ENCODE results near the gene RGN.

The RGN gene

DNA sequence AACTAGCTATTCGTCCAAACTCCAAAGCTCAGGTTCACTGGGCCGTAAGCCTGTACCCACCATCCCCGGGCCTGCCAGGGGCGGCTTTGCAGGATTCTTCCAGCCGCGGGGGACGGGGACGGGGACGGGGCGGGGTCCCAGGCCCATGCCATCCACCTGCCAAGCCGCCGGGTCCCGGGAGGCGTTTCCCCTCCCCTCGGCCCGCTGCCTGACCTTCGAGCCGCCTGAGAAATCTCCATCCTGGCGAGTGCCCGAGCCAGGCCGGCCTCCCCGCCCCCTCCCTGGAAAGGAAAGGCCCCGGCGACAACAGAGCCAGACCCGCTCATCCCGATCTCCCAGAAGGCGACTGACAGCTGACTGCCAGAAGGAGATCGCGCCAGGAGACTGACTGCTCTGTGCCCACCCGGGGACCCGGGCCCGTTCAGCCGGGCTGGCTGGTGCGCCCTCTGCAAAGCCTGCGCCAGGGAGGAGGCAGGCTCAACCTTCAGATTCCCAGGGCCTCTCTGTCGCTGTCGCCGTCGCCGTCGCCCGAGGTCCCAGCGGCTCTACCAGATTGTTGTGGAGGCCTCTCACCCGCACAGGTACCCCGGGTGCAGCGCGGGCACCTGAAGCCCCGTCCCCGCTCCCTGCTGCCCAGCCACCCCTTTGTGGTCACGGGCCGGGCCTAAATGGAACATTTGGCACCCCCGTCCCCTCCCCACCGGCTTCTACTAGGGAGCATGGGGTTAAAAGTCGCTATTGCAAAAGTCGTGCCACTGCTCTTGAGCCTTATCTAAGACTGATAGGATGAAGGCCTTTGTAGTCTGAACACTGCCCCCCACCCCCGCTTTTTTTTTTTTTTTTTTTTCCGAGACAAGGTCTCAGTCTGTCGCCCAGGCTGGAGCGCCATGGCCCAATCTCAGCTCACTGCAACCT lies at the start of gene RGN:
RGN (plus strand) TSS at position 315 of the 915 bp plus-strand sequence. CDS start 2,702 bp downstream, outside the sequence.
- no peaks in the 10 kb centered on the region for H3K27me3 ChIP-seq (ENCODE audit: insufficient read depth, low read length)
- H3K4me3 ChIP-seq (ENCODE audit: low read depth, low read length) = no peak within 1 kb of the TSS
- no peak within 1 kb of the TSS for H2AFZ ChIP-seq (ENCODE audit: low read length, unreplicated experiment)

DNA sequence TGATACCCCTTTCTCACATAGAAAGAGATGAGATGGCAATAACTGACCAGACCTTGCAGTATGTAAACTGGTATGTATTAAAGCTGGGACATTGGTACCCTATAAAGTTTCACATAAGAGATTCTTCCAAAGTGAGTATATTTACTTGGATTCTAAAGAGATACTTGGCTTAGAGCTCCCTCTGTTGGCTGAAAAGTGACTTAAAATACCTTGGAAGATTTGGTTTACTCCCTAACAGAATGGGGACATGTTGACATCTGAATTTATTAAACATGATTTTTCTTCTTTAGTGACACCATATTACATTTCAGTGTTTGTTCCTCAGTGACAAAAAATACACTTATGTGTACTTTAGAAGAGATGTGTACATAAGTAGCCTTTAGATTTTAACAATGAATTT lies 47.9 kb upstream of the RGN start:
- Histone ChIP-seq H3K79me2 (ENCODE audit: control insufficient read depth, insufficient read depth, low read length, unreplicated experiment) (no peaks in the 10 kb centered on the region), H2AFZ (ENCODE audit: low read length, unreplicated experiment) (no peak overlapping the region), H3K4me1 (ENCODE audit: control insufficient read depth, insufficient read depth, low read length, unreplicated experiment) (no peaks in the 10 kb centered on the region), H3K27ac (ENCODE audit: low read depth, low read length) (no peak overlapping the region), H3K36me3 (ENCODE audit: insufficient read depth, low read length) (no peaks in the 10 kb centered on the region), H3K4me3 (ENCODE audit: low read depth, low read length) (no peak overlapping the region), H3K27me3 (ENCODE audit: insufficient read depth, low read length) (no peaks in the 10 kb centered on the region)

More for the DNA sequence above, at the start of gene RGN:
- Histone ChIP-seq H3K27ac (ENCODE audit: low read depth, low read length) (no peak within 1 kb of the TSS), H3K4me1 (ENCODE audit: control insufficient read depth, insufficient read depth, low read length, unreplicated experiment) (no peaks in the 10 kb centered on the region), H3K79me2 (ENCODE audit: control insufficient read depth, insufficient read depth, low read length, unreplicated experiment) (no peaks in the 10 kb centered on the region), H3K36me3 (ENCODE audit: insufficient read depth, low read length) (no peaks in the 10 kb centered on the region)

DNA sequence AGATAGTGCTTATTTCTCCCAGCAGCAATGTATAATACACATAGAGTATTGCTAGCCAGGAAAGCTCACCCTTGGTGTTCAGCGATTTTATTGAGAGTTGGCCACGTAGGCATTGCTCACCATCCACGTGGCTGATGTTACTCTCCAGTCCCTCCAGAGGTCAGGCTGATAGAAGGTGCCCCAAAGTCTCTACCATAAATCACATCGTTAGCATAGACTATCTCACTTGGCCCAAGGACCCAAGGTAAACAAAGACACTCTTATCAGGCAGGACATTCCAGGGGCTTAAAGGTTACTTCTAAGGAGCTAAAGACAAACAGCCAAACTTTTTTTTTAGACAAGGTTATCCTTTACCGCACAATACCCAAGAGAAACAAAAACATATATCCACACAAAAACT lies 30.3 kb upstream of the RGN start:
- no peaks in the 10 kb centered on the region for H3K27me3 ChIP-seq (ENCODE audit: insufficient read depth, low read length)
- H3K4me1 ChIP-seq (ENCODE audit: control insufficient read depth, insufficient read depth, low read length, unreplicated experiment) = no peaks in the 10 kb centered on the region
- H2AFZ ChIP-seq (ENCODE audit: low read length, unreplicated experiment) = no peak overlapping the region
- H3K27ac ChIP-seq (ENCODE audit: low read depth, low read length) = no peak overlapping the region
- no peaks in the 10 kb centered on the region for H3K79me2 ChIP-seq (ENCODE audit: control insufficient read depth, insufficient read depth, low read length, unreplicated experiment)
- H3K36me3 ChIP-seq (ENCODE audit: insufficient read depth, low read length) = no peaks in the 10 kb centered on the region
- H3K4me3 ChIP-seq (ENCODE audit: low read depth, low read length) = no peak overlapping the region

DNA sequence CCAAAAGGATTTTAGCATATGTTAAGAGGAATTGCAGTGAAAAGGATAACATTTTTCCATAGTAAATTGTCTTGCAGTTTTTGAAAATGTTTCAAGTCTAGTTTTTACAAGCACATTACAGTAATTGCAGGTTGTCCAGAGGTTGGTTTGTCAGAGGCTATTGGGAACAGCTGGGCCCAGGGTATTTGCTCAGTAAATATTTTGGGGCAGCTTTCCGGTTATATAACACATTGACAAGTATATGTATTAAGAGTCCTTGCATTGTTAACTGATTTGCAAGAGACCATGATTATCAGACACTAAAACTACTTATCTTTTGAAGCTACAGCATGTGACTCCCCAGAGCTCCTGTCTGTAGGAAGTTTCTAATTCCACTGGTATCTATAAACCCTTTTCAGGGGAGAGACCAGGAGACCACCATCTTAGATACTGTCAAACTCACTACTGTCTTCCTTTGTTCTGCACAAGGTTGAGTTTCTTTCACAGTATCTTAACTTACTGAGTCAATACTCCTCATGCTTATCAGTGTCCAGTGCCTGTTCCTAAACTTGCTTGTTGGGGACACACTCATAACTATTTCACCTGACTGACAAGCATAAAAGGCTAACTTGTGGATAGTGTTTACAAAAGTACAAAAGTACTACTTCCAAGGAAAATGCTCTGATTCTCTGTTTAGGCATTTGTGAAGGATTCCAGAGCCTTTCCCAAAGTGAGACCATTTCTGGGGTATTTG lies 18.9 kb upstream of the RGN start:
- no peaks in the 10 kb centered on the region for H3K4me1 ChIP-seq (ENCODE audit: control insufficient read depth, insufficient read depth, low read length, unreplicated experiment)
- no peaks in the 10 kb centered on the region for H3K36me3 ChIP-seq (ENCODE audit: insufficient read depth, low read length)
- no peak overlapping the region for H3K4me3 ChIP-seq (ENCODE audit: low read depth, low read length)
- H3K27me3 ChIP-seq (ENCODE audit: insufficient read depth, low read length) = no peaks in the 10 kb centered on the region
- H3K27ac ChIP-seq (ENCODE audit: low read depth, low read length) = no peak overlapping the region
- no peak overlapping the region for H2AFZ ChIP-seq (ENCODE audit: low read length, unreplicated experiment)
- no peaks in the 10 kb centered on the region for H3K79me2 ChIP-seq (ENCODE audit: control insufficient read depth, insufficient read depth, low read length, unreplicated experiment)

DNA sequence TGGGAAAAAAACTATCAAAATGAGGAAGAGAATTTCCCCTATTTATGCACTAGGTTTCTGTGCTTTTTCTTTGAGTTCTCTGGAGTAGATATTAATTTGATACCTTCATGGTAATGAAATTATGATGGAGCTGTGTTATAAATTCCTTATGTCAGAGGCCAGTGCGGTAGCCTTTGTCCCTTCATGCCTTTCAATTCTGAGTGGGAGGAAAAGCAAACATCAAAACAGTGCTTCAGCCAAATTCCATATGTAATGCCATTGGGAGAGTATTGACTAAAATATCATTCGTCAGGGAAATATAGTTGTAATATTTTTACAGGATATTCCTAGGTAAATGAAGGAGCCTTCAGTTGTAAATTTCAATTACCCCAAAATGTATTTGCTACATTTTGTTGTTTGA lies 17.5 kb upstream of the RGN start:
- Histone ChIP-seq H3K4me3 (ENCODE audit: low read depth, low read length) (no peak overlapping the region), H3K27ac (ENCODE audit: low read depth, low read length) (no peak overlapping the region), H3K4me1 (ENCODE audit: control insufficient read depth, insufficient read depth, low read length, unreplicated experiment) (no peaks in the 10 kb centered on the region), H3K36me3 (ENCODE audit: insufficient read depth, low read length) (no peaks in the 10 kb centered on the region), H3K79me2 (ENCODE audit: control insufficient read depth, insufficient read depth, low read length, unreplicated experiment) (no peaks in the 10 kb centered on the region), H3K27me3 (ENCODE audit: insufficient read depth, low read length) (no peaks in the 10 kb centered on the region), H2AFZ (ENCODE audit: low read length, unreplicated experiment) (no peak overlapping the region)

GRCh38 chrX:47061238-47061919 lies 16.9 kb upstream of the RGN start:
- H3K79me2 ChIP-seq (ENCODE audit: control insufficient read depth, insufficient read depth, low read length, unreplicated experiment) = no peaks in the 10 kb centered on the region
- no peaks in the 10 kb centered on the region for H3K27me3 ChIP-seq (ENCODE audit: insufficient read depth, low read length)
- H3K4me1 ChIP-seq (ENCODE audit: control insufficient read depth, insufficient read depth, low read length, unreplicated experiment) = no peaks in the 10 kb centered on the region
- no peak overlapping the region for H2AFZ ChIP-seq (ENCODE audit: low read length, unreplicated experiment)
- H3K27ac ChIP-seq (ENCODE audit: low read depth, low read length) = no peak overlapping the region
- H3K4me3 ChIP-seq (ENCODE audit: low read depth, low read length) = no peak overlapping the region
- no peaks in the 10 kb centered on the region for H3K36me3 ChIP-seq (ENCODE audit: insufficient read depth, low read length)

GRCh38 chrX:47063179-47063578 lies 15.1 kb upstream of the RGN start:
- Histone ChIP-seq H3K4me1 (ENCODE audit: control insufficient read depth, insufficient read depth, low read length, unreplicated experiment) (no peaks in the 10 kb centered on the region), H3K27me3 (ENCODE audit: insufficient read depth, low read length) (no peaks in the 10 kb centered on the region), H3K79me2 (ENCODE audit: control insufficient read depth, insufficient read depth, low read length, unreplicated experiment) (no peaks in the 10 kb centered on the region), H3K4me3 (ENCODE audit: low read depth, low read length) (no peak overlapping the region), H2AFZ (ENCODE audit: low read length, unreplicated experiment) (no peak overlapping the region), H3K36me3 (ENCODE audit: insufficient read depth, low read length) (no peaks in the 10 kb centered on the region), H3K27ac (ENCODE audit: low read depth, low read length) (no peak overlapping the region)

GRCh38 chrX:47068214-47068613 lies 10.0 kb upstream of the RGN start:
- Histone ChIP-seq H3K36me3 (ENCODE audit: insufficient read depth, low read length) (no peaks in the 10 kb centered on the region), H3K4me1 (ENCODE audit: control insufficient read depth, insufficient read depth, low read length, unreplicated experiment) (no peaks in the 10 kb centered on the region), H2AFZ (ENCODE audit: low read length, unreplicated experiment) (no peak overlapping the region), H3K27ac (ENCODE audit: low read depth, low read length) (no peak overlapping the region), H3K27me3 (ENCODE audit: insufficient read depth, low read length) (no peaks in the 10 kb centered on the region), H3K79me2 (ENCODE audit: control insufficient read depth, insufficient read depth, low read length, unreplicated experiment) (no peaks in the 10 kb centered on the region), H3K4me3 (ENCODE audit: low read depth, low read length) (no peak overlapping the region)

DNA sequence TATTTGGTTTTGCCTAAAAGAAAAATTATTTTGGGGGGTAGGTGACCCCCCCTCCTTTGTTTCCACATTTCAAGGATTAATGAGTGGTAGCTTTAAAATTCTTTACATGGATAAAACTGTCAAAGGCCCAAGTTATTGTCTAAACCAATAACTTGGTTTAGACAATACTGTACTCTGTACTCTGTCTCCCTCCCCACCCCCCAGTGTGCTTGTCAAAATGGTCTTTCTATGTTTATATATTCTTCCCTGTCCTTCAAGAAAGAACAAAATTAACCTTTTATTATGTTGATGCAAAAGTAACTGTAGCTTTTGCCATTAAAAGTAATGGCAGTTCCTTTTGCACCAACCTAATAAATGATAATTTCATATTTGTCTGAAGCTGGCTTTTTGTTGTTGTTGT lies 9.5 kb upstream of the RGN start:
- H3K4me1 ChIP-seq (ENCODE audit: control insufficient read depth, insufficient read depth, low read length, unreplicated experiment) = no peaks in the 10 kb centered on the region
- no peaks in the 10 kb centered on the region for H3K36me3 ChIP-seq (ENCODE audit: insufficient read depth, low read length)
- no peak overlapping the region for H3K27ac ChIP-seq (ENCODE audit: low read depth, low read length)
- H3K4me3 ChIP-seq (ENCODE audit: low read depth, low read length) = no peak overlapping the region
- no peaks in the 10 kb centered on the region for H3K27me3 ChIP-seq (ENCODE audit: insufficient read depth, low read length)
- no peak overlapping the region for H2AFZ ChIP-seq (ENCODE audit: low read length, unreplicated experiment)
- no peaks in the 10 kb centered on the region for H3K79me2 ChIP-seq (ENCODE audit: control insufficient read depth, insufficient read depth, low read length, unreplicated experiment)

DNA sequence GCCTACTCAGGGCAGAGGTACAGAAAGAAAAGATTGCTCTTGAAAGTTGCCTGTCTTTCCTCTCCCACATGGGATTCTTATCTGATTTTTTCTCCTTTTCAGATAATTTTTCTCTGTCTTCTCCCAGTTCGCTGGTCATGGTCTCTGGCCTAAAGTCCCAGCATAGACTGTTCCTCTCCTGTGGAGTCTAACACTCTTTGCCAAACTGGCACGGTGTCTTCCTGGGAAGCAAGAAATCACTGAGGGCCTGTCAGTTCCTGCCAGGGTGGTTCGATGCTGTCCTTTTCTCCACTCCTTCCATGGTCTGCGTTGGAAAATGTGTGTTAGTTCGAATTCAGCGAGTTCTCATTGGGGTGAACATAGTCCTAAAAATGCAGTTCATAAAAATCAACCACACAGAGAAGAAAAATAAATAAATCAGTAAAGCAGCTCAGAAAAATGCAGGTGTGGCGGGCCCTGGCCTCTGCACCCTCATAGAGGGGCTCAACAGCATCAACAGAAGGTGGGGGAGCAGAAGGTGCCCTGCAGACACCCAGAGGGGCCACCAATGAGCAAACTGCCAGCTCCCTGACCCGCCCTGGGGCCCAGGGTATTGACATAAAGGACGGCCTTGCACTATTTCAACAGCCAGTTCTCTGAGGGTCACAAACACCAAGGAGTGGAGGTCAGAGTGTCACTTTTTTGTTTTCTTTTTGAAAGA lies 2.1 kb downstream of the RGN start:
- no peaks in the 10 kb centered on the region for H3K36me3 ChIP-seq (ENCODE audit: insufficient read depth, low read length)

More for the DNA sequence above, 2.1 kb downstream of the RGN start:
- Histone ChIP-seq H2AFZ (ENCODE audit: low read length, unreplicated experiment) (no peak overlapping the region), H3K27me3 (ENCODE audit: insufficient read depth, low read length) (no peaks in the 10 kb centered on the region), H3K79me2 (ENCODE audit: control insufficient read depth, insufficient read depth, low read length, unreplicated experiment) (no peaks in the 10 kb centered on the region), H3K27ac (ENCODE audit: low read depth, low read length) (no peak overlapping the region), H3K4me1 (ENCODE audit: control insufficient read depth, insufficient read depth, low read length, unreplicated experiment) (no peaks in the 10 kb centered on the region), H3K4me3 (ENCODE audit: low read depth, low read length) (no peak overlapping the region)
